ENCODE results near the gene AGAP1.

AGAP1 gene

DNA sequence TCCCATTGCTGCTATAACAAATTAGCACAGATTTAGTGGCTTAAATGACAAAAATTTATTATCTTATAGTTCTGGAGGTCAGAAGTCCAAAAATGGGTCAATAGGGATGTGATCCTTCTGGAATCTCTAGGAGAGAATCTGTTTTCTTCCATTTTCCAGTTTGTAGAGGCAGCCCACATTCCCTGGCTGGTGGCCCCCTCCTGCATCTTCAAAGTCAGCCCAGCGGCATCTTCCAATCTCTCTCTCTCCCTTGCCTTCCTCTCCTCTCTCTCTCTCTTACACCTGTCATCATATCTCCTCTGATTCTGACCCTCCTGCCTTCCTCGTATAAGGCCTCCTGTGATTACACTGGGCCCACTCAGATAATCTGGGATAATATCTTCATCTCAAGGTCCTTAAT lies 3.9 kb upstream of the AGAP1 start:
- no peak for DNase-seq (ENCODE audit: low read depth in 2 of 2)

DNA sequence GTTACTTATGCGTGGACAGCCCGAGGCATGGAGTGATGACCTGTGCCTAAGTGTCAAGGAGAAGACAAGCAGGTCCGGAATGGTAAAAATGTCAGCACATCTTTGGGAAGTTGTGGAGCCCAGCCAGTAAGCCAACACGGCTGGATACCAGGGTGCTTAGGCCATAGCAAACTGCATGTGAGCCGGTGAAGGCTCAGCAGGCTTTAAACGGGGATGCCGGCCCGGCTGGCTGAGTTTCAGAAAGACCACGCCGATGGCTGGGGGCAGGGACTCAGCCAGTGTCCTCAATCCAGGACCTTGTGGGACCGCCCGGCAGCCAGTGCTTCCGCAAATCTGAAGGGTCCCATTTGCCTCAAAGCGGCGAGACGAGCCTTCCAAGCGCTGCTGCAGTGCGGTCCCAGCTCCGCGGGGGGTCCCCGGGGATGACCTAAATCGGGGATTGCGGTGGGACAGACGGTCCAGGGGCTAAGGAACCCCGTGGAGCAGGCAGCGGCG lies 946 bp upstream of the AGAP1 start:
- no peak for DNase-seq (ENCODE audit: low read depth in 2 of 2)

DNA sequence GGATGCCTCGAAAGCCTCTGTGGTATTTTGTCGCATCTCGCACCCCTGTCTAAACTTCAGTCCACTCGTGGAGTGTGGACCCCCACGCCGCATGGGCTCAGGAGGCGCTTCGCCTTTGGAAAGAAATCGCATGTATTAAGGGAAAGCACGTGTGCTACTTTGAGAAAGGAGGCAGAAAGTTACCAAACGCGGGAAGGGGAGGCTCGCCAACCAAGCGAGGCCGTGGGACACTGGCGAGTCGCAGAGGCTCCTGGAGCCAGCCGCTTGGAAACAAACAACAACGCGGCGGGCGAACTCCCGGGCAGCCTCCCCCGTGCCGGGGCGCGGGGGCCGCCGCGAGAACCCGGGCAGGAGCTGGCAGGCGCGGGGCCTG lies 455 bp upstream of the AGAP1 start:
- no peak for DNase-seq (ENCODE audit: low read depth in 2 of 2)

DNA sequence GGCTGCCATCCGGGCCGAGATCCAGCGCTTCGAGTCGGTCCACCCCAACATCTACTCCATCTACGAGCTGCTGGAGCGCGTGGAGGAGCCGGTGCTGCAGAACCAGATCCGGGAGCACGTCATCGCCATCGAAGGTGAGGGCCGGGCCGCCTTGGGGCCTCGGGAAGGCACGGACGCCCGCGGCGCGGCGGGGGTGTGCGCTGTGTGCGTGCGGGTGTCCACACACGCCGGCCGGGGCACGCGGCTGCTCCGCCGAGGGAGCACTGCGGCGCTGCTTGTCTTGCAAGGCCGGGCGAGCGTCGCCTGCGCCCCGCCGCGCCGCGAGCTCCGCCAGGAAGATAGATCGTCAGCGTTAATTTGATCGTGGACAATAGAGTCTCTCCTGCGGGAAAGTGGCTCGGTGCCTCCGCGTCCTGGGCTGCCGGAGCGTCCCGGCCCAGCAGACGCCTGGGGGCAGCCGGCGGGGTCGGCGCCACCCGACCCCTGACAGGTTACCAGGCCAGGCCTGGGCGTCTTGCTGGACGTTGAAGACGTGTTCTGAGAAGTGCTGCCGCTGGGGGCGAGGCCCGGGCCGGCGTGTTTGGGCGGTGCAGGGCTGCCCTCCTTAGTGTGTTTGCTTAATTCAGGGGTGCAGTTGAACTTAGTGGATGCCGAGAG lies 1.0 kb downstream of the AGAP1 start:
- DNase-seq (ENCODE audit: low read depth in 2 of 2): no peak

DNA sequence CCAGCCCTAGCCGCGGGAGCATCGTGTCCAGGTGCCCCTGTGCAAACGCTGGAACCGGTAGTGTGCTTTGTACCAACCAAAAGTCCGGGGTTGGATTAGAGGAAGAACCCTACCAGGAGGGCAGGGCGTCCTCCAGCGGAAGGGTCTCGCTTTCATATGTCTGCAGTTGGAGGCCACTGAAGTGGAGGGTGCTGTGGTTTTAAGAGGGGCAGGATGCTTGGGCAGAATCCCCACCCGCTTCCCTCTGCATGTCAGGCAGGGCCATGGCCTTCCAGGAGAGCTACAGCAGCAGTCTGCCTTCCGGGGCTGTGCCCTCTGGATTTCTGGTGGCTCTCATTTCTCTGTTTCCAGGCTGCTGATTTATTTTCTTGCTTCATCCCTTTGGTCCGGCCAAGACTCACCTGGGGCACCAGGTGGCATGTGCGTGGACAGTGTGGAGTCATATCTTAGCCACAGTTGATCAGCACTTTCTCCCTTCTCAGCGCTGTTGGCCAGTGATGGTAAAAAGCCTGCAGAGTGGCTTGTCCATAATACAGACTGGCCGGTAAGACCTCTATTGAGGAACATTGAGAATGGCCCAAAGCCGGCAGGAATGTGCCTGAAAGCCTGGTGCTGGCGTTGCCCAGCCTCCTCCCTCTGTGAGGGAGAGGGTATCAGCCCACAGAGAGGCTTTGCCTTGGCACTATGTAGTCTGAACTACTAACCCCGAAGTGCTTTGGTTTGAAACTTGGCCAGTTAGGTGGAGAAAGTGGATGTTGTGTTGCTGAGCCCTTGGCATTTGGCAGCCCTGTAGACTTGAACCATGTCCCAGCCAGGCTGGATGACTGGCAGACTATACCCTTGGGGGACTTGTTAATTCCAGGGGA lies 1.8 kb downstream of the AGAP1 start:
- no peak for DNase-seq (ENCODE audit: low read depth in 2 of 2)

DNA sequence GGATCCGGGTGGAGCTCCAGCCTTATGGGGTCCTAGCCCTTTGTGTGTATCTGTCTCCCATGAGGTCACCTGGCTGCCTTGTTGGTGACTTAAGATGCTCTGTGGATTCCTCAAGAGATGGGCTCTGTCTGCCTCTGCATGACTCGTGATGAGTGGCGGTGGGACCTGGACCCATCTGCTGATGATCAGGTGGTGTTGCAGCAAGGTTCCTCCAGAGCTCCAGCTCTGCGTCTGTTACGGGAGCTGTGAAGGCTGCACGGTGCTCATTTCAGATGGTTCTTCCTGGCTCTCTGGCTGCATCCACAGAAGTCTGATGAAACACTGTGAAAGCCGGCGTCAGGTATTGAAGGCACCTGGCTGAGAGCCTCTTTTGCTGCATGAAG lies 2.4 kb downstream of the AGAP1 start:
- no peak for DNase-seq (ENCODE audit: low read depth in 2 of 2)

DNA sequence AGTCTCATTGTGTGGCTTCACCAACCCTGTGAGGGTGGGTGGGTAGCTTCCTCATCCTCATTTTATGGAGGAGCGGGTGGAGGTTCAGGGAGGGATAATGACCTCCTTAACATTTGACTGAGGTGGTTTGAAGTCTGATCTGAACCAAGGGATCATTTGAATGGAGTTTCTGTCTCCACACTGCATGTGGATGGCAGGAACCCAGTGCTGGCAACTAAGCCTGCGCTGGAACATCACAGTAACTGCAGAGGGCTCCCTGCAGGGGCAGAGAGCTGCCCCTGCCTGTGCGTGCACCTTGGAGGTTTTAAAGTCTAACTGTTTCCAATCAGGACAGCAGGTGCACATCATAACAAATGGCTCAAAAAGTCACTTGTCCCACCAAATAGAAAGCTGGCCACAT lies 3.3 kb downstream of the AGAP1 start:
- DNase-seq (ENCODE audit: low read depth in 2 of 2): no peak

DNA sequence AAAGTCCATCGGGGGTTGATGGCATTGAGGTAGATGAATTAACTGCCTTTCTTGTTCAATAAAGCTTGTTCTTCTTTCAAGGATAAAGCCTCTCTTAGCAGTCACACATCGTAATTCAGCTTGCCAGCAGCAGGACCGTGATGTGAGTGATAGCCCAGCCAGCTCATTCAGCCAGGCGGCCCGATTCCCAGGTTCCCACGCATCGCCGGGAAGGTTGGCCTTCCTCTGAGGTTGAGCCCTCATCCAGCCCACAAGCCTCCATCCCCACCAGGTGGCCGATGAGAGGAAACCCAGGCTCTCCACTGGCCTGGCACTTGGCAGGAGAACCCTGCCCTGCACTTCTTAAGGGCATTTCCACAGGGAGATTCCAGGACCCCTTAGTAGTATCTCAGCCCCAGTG lies 4.7 kb downstream of the AGAP1 start:
- DNase-seq (ENCODE audit: low read depth in 2 of 2): no peak

DNA sequence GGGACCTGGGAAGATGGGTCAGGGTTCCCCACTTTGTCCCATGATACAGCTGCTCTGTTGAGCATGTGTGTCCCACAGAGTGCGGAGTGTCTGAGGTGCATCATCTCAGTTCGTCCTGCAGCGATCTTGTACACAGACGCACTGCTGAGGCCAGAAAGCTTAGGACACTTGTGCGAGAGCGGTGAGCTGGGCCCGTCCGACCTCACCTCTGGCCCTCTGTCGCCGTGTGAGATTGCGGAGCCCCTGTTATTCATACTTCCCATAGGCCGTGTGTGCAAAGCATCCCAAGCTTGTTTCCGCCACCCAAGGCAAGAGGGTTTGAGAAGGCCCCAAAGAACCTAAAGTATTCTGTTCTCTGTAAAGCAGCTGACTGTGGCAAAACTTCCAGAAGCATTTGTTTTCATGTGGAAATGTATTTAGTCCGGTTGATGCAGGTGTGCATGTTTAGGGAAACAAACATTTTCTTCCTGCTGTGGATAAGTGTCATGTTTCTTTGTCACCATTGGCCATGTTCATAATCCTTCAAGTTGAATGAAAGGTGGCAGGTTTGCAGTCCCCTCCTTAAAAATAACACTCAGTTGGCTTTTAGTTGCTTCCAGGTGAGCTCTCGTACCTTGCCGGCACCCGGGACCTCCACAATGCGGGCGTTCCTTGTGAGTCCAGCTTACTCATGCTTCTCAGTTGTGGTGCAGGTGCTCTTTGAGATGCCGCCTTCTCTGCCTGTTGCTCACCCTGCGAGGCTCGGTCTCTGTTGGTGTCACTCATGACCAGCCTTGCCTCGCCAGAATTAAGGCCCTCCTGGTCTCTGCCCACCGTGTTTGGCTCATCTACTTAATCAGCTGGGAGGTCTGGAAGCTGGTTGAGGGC lies 5.3 kb downstream of the AGAP1 start:
- no peak for DNase-seq (ENCODE audit: low read depth in 2 of 2)

DNA sequence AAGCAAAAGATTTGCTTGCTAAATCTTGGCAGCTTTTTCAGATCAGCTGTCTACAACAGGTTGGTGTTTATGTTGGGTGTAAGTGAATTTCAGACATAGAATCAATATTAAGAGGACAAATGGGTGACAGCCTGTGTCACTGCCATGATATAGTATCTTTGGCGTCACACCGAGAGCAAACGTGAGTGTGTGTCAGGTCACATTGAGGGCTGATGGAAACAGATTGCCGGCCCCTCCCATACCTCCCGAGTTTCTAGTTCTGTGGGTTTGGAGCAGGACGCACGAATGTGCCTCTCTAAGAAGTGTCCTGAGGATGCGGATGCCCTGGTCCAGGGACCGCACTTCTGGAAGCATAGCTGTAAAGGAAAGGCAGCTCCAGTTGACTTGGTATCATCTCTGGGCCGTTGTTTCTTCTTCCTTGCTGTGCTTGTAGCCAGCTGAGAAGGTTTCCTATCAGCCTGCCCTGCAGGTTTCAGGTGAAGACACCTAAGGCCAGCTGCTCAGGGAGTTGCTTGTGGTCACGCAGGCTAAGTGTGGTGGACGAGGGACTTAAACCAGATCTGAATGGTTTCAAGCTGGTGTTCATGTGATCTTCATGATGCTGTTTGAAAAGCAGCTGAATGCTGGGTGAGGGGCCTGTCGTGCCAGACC lies 6.4 kb downstream of the AGAP1 start:
- no peak for DNase-seq (ENCODE audit: low read depth in 2 of 2)

DNA sequence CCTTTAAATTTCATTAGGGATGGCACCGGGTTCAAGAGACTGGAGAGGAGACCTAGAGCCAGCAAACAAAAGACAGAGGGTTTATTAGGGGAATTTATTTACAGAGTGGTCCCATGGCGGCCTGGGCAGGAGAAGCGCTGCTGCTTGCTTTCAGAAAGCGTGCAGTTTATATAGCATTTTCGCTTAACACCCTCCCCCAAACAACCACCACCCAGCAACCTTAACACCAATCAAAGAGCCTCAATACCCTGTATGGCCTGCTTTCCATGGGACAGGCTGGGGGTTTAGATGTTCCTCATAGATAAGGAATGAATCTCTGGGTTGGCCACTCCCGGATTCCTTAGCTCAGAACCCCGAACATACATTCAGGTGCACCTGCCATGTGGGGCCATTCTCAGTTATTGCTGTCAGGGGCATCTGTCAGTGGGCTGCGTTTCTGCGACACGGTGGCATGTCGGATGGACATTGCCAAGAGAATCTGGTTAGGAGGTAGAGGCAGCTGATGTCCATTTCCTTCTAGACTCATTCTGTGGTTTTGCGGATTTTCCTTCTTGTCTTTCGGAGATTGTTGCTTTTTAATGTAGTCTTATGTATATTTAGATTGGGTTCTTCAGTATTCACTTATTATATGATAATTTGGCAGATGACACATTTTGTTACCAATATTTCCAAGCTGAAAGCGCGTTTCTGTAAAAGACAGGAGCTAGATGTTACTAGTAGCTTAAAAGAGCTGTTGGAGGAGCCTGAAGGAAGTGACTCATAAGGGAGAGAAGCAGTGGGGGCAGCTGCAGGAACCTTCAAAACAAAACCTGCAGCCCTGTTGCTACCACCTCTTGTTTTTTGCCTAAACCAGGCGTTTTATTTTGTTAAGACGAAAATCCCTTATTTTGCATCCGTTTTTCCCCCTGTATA lies 7.2 kb downstream of the AGAP1 start:
- no peak for DNase-seq (ENCODE audit: low read depth in 2 of 2)

DNA sequence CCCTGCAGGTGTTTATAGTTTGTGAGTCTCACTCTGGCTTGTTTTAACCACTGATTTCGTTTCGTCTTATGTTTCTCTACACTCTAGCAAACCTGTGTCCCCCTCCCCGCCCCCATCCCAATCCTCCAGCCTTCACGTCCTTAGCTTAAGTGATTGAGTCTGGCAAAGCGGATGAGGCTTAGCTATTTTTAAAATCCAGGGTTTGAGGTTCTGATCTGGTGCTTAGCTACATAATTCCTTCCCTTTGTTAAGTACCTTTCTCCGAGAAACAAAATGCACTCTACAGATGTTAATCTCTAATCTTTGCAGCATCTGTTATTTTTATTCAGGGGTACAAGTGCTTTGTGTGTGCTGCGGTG lies 7.8 kb downstream of the AGAP1 start:
- no peak for DNase-seq (ENCODE audit: low read depth in 2 of 2)

DNA sequence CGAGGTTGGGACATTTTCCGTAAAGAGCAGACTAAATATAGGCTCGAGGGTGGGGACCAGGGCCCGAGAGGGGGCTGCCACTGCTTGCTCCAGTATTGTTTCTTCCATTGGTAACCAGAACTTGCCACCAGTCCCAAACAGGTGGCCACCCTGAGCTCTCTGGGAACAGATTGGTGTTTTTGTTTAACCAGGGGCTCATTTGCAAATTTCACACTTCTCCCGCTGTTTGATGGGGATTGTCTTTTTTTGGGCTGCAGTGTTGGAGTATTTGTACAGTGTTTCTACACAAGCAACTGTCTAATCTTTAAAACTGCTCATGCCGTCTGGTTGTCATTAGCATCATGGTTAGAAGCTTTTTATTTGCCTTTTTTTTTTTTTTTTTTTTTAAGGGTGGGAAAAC lies 8.5 kb downstream of the AGAP1 start:
- no peak for DNase-seq (ENCODE audit: low read depth in 2 of 2)

DNA sequence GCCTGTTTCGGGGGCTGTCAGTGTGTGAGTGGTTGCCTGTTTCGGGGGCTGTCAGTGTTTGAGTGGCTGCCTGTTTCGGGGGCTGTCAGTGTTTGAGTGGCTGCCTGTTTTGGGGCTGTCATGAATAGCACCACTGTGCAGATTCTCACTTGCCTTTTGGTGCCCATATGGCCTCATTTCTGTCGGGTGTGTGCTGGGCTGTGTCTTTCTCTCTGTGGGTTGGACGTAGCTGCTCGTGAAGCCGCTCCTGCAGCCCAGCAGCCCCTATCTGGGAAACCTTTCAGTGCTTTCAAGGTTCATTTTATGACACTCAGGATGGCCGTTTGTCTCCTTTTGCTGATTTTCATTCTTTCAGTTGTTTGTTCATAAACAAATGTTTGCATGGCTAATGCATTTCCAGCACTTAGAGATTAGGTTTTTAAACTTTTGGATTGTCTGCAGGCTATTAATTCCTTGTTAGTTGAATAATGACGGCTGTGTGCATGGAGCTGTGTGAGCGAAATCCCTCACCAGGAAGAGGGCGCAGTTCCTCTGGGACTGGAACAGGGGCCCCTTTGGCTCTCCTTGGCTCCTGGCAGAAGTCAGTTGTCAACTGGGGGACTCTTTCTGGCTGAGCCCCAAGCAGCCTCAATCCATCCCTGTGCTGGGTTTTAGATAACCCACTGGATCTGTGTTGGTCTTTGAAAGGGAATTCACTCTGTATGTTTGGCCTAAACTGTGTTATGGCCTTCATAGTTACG lies 10.8 kb downstream of the AGAP1 start:
- DNase-seq (ENCODE audit: low read depth in 2 of 2): no peak

DNA sequence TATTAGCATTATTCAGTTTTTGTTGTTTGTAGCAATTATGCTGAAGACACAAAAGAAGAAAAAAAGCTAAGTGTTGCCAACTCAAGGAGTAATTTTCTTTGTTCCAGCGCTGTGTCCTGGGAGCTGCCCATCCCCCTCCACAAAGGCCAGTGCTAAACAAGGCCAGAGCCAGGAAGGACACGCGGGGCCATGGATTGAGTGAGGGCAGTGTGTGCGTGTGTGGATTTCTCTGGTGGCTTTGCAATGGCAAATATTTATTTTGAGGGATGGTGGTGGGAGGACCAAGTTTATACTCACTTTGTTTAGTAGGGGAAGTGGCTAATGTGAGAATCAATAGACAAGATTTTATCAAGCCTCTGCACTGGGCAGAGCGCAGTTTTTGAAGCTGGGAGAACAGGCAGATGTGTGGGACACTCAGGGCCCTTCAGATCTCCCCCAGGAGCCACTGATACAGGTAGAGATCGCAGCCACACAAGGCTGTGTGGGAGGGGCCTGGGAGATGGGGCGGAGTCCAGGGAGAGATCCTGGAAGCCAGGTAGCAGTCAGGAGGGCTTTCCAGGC lies 11.4 kb downstream of the AGAP1 start:
- DNase-seq (ENCODE audit: low read depth in 2 of 2): no peak

DNA sequence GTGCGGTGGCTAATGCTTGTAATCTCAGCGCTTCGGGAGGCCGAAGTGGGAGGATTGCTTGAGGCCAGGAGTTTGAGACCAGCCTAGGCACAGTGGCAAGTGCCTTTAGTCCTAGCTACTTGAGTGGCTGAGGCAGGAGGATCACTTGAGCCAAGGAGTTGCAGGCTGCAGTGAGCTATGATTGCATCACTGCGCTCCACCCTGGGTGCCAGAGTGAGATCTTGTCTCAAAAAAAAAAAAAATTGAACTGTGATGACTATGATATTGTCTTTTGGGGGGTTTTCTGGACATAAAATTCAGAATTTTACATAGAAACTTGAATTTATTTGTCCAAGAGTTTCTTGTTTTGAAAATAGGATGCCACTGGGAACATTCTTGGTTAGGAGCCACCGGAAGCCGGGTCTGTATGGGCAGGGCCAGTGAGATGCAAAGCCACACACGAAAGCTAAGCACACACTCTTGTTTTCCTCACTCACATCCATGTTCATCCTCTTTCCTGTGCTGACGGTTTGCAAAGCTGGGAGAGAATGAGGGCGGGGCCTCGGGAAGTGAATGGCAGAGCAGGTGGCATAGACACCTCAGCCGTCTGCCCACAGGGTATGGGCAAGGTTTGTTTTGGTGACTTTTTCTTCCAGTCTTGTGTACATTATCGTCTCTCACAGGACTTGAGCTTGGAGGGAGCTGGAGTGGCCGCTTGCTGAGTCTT lies 12.6 kb downstream of the AGAP1 start:
- no peak for DNase-seq (ENCODE audit: low read depth in 2 of 2)

DNA sequence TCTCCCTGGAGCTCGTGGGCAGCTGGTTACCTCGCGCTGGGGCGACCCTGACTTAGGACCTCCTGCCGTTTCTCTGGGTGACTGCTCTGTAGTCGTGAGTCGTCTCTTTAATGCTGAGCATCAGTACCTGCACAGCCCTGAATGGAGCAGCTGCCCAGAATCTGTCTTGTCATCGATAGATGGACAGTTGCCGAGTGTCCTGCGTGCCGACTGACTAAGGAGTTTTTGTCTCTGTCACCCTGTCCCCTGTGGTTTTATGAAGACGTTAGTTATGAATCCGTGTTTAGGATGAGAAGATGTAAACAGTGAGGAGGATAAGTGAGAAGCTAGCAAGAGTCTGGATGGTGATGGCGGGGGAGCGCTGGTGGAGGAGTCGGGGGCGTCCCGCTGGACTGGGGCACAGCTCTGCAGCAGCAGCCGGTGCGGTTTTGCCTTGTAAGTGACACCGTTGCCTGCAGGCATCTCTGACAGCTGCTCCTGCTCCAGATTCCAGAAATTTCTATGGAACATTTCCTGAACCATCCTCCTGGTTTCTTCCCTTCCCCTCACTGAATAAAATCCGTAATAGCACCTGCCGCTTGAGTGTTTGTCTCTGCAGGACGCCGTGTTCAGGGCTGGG lies 13.3 kb downstream of the AGAP1 start:
- no peak for DNase-seq (ENCODE audit: low read depth in 2 of 2)

DNA sequence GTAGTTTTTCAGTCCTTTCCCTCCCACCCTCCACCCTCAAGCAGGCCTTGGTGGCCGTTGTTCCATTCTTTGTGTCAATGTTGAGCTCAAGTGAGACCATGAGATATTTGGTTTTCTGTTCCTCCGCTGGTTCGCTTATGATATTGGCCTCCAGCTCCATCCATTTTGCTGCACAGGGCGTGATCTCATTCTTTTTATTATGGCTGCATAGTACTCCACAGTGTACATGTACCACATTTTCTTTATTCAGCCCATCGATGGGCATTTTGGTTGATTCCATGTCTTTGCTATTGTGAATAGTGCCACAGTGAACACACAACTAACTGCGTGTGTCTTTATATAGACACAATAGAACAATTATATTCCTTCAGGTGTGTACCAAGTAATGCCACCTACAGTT lies 14.1 kb downstream of the AGAP1 start:
- no peak for DNase-seq (ENCODE audit: low read depth in 2 of 2)
